ENCODE results near the gene IL1R1. TPM values are rescaled to one million over a fixed set of nuclear protein-coding genes. Genes with fewer than 3 reads are reported as not detected.
"Not testable (repeated sequence)": the region's sequence is repeated elsewhere in the genome, so short reads cannot be mapped to it uniquely, and the experiment has no call there.

IL1R1 gene
- total and polyA plus RNA-seq, 3 donors from 2014 or later = 35.4 to 51.3 (median 49.6) TPM

- no peak for TF ChIP-seq POLR2A (IDR thresholded peaks at IDR 0.05)
- no peak for TF ChIP-seq CTCF (IDR thresholded peaks at IDR 0.05)
- intact Hi-C loops (cut with DNase I; ENCODE audit: low total_unique reads) = no loop called here
- Histone ChIP-seq H3K36me3 (ENCODE audit: low read depth, missing control alignments) (no peaks in the 10 kb centered on the region), H3K9me3 (no peaks in the 10 kb centered on the region), H3K27me3 (no peaks in the 10 kb centered on the region), H3K4me1 (peaks cover 4% of the 10 kb centered on the region), H3K4me3 (no peak overlapping the region), H3K27ac (no peak overlapping the region)
- 69 to 73% methylated on average over 6 to 7 of the region's 7 CpGs for WGBS, 2 donors
- DNase-seq = no peak
Observed at GRCh38 chr2:102099536-102100298, 42.8 kb upstream of the IL1R1 start.

GRCh38 chr2:102100371-102101096 lies 42.0 kb upstream of the IL1R1 start:
- no peak for DNase-seq
- TF ChIP-seq POLR2A (IDR thresholded peaks at IDR 0.05) = no peak
- H3K4me3 ChIP-seq = no peak overlapping the region
- H3K27ac ChIP-seq = no peak overlapping the region
- WGBS, 2 donors = 71 to 86% methylated on average over 5 of the region's 5 CpGs
- no peaks in the 10 kb centered on the region for H3K27me3 ChIP-seq
- H3K36me3 ChIP-seq (ENCODE audit: low read depth, missing control alignments) = no peaks in the 10 kb centered on the region
- intact Hi-C loops (cut with DNase I; ENCODE audit: low total_unique reads) = no loop called here
- H3K9me3 ChIP-seq = no peaks in the 10 kb centered on the region
- H3K4me1 ChIP-seq = peaks cover 4% of the 10 kb centered on the region

- no peaks in the 10 kb centered on the region for H3K9me3 ChIP-seq
- H3K4me3 ChIP-seq = no peak overlapping the region
- TF ChIP-seq CTCF (IDR thresholded peaks at IDR 0.05) = no peak
- DNase-seq = no peak
- H3K27me3 ChIP-seq = no peaks in the 10 kb centered on the region
- no peak overlapping the region for H3K27ac ChIP-seq
- no peaks in the 10 kb centered on the region for H3K36me3 ChIP-seq (ENCODE audit: low read depth, missing control alignments)
- H3K4me1 ChIP-seq = peaks cover 4% of the 10 kb centered on the region
- intact Hi-C loops (cut with DNase I; ENCODE audit: low total_unique reads) = no loop called here
- WGBS, 2 donors = 77 to 79% methylated on average over 5 of the region's 5 CpGs
Observed at GRCh38 chr2:102101097-102101848, 41.3 kb upstream of the IL1R1 start.

GRCh38 chr2:102101849-102102635 lies 40.5 kb upstream of the IL1R1 start:
- H3K4me1 ChIP-seq = peaks cover 4% of the 10 kb centered on the region
- no peaks in the 10 kb centered on the region for H3K9me3 ChIP-seq
- DNase-seq = no peak
- no peak overlapping the region for H3K27ac ChIP-seq
- H3K27me3 ChIP-seq = no peaks in the 10 kb centered on the region
- intact Hi-C loops (cut with DNase I; ENCODE audit: low total_unique reads) = no loop called here
- no peak overlapping the region for H3K4me3 ChIP-seq
- TF ChIP-seq CTCF (IDR thresholded peaks at IDR 0.05) (no peak), POLR2A (IDR thresholded peaks at IDR 0.05) (no peak)
- 80 to 82% methylated on average over 4 of the region's 4 CpGs for WGBS, 2 donors
- H3K36me3 ChIP-seq (ENCODE audit: low read depth, missing control alignments) = no peaks in the 10 kb centered on the region

- H3K36me3 ChIP-seq (ENCODE audit: low read depth, missing control alignments); DNase-seq; H3K4me3 ChIP-seq; H3K4me1 ChIP-seq; H3K27me3 ChIP-seq; H3K27ac ChIP-seq; intact Hi-C loops (cut with DNase I; ENCODE audit: low total_unique reads); H3K9me3 ChIP-seq: not testable (repeated sequence)
- WGBS, 2 donors = 63 to 87% methylated on average over 3 of the region's 3 CpGs
Observed at GRCh38 chr2:102102636-102102948, 40.0 kb upstream of the IL1R1 start.
